Measurements from ENCODE around the gene SH2D1A.

GRCh38 chrX:124328765-124329164 lies 17.6 kb upstream of the SH2D1A start:
- TF ChIP-seq NRF1 (conservative IDR thresholded peaks at IDR 0.05; ENCODE audit: low read depth, low read length) = no peak
- TF ChIP-seq USF2 (IDR thresholded peaks at IDR 0.05; ENCODE audit: borderline replicate concordance, low read depth, low read length) = no peak
- no peak for TF ChIP-seq POU2F2 (IDR thresholded peaks at IDR 0.05; ENCODE audit: borderline replicate concordance, low read depth, low read length)
- no peak for TF ChIP-seq POLR2A (IDR thresholded peaks at IDR 0.05; ENCODE audit: low read depth, low read length)
- no peak for TF ChIP-seq CREM (IDR thresholded peaks at IDR 0.05; ENCODE audit: low read depth)
